ENCODE data around the gene KIF16B.

Gene KIF16B

GRCh38 chr20:16472045-16472872 is 101.0 kb downstream of the KIF16B start:
- DNase-seq (ENCODE audit: low spot score), result no peak
- TF ChIP-seq CTCF (IDR thresholded peaks at IDR 0.05; ENCODE audit: extremely low read depth, insufficient read depth, missing control alignments), result no peak
- in situ Hi-C loops (cut with MboI; ENCODE audit: low pct_unique_long_range_greater_than_20kb, low sequenced_read_pairs, unreplicated experiment), result loop anchor here (25.0 kb wide), 1 partner anchor 760 kb away; no protein-coding TSS in a partner anchor

GRCh38 chr20:16469395-16469905 is 103.8 kb downstream of the KIF16B start:
- DNase-seq (ENCODE audit: low spot score), result no peak
- in situ Hi-C loops (cut with MboI; ENCODE audit: low pct_unique_long_range_greater_than_20kb, low sequenced_read_pairs, unreplicated experiment), result loop anchor here (25.0 kb wide), 1 partner anchor 757 kb away; no protein-coding TSS in a partner anchor
- no peak for TF ChIP-seq CTCF (IDR thresholded peaks at IDR 0.05; ENCODE audit: extremely low read depth, insufficient read depth, missing control alignments)

- DNase-seq (ENCODE audit: low spot score), result no peak
- in situ Hi-C loops (cut with MboI; ENCODE audit: low pct_unique_long_range_greater_than_20kb, low sequenced_read_pairs, unreplicated experiment), result loop anchor here (25.0 kb wide), 1 partner anchor 750 kb away; no protein-coding TSS in a partner anchor
- no peak for TF ChIP-seq CTCF (IDR thresholded peaks at IDR 0.05; ENCODE audit: extremely low read depth, insufficient read depth, missing control alignments)
Observed at GRCh38 chr20:16462711-16463110, 110.5 kb downstream of the KIF16B start.

GRCh38 chr20:16459019-16459700 is 114.1 kb downstream of the KIF16B start:
- no peak for DNase-seq (ENCODE audit: low spot score)

GRCh38 chr20:16457514-16457913 is 115.7 kb downstream of the KIF16B start:
- DNase-seq (ENCODE audit: low spot score), result no peak
- in situ Hi-C loops (cut with MboI; ENCODE audit: low pct_unique_long_range_greater_than_20kb, low sequenced_read_pairs, unreplicated experiment), result loop anchor here (25.0 kb wide), 1 partner anchor 745 kb away; no protein-coding TSS in a partner anchor
- no peak for TF ChIP-seq CTCF (IDR thresholded peaks at IDR 0.05; ENCODE audit: extremely low read depth, insufficient read depth, missing control alignments)

More at GRCh38 chr20:16459019-16459700, 114.1 kb downstream of the KIF16B start:
- in situ Hi-C loops (cut with MboI; ENCODE audit: low pct_unique_long_range_greater_than_20kb, low sequenced_read_pairs, unreplicated experiment), result loop anchor here (25.0 kb wide), 1 partner anchor 747 kb away; no protein-coding TSS in a partner anchor
- TF ChIP-seq CTCF (IDR thresholded peaks at IDR 0.05; ENCODE audit: extremely low read depth, insufficient read depth, missing control alignments), result no peak

- in situ Hi-C loops (cut with MboI; ENCODE audit: low pct_unique_long_range_greater_than_20kb, low sequenced_read_pairs, unreplicated experiment), result loop anchor here (25.0 kb wide), 1 partner anchor 743 kb away; no protein-coding TSS in a partner anchor
Observed at GRCh38 chr20:16455324-16455723, 117.9 kb downstream of the KIF16B start.

More at GRCh38 chr20:16455324-16455723, 117.9 kb downstream of the KIF16B start:
- TF ChIP-seq CTCF (IDR thresholded peaks at IDR 0.05; ENCODE audit: extremely low read depth, insufficient read depth, missing control alignments), result no peak
- no peak for DNase-seq (ENCODE audit: low spot score)

All from GM13977 (cell line).